Esophagus squamous epithelium (tissue), 5 donors: ENCODE data around the gene TPD52L1. TPM values are rescaled to one million over a fixed set of nuclear protein-coding genes. Genes with fewer than 3 reads are reported as not detected.

ENCODE experiments used
- DNase-seq: peaks from one replicate; lab custom pipeline; 2025; lab: John Stamatoyannopoulos, UW
- H3K27ac ChIP-seq, 4 donors: fragments of 200-600 bp; sonication (generic); one replicate each; pipeline ENCODE4 v1.5.1; 2016 to 2019; ENCODE audit warnings: mild to moderate bottlenecking in 1 of 4
- H3K27me3 ChIP-seq, 4 donors: fragments of 200-600 bp; sonication (generic); 1 replicate in 3 of 4; 2 replicates in 1 of 4; pipeline versions ENCODE4 v1.5.1 to v1.6.0; 2017 to 2021; ENCODE audit warnings: antibody characterized with exemption in 1 of 4
- H3K36me3 ChIP-seq, 3 donors: fragments of 200-600 bp; sonication (generic); one replicate each; pipeline ENCODE4 v1.5.1; 2016 to 2019
- H3K4me1 ChIP-seq, 3 donors: fragments of 200-600 bp; sonication (generic); one replicate each; pipeline ENCODE4 v1.5.1; 2017 to 2019
- H3K4me3 ChIP-seq, 4 donors: fragments of 200-600 bp; sonication (generic); 1 replicate in 3 of 4; 2 replicates in 1 of 4; pipeline ENCODE4 v1.5.1; 2016 to 2019; ENCODE audit warnings: mild to moderate bottlenecking in 2 of 4, moderate library complexity in 1 of 4
- H3K9me3 ChIP-seq, 3 donors: fragments of 200-600 bp; sonication (generic); one replicate each; pipeline ENCODE4 v1.5.1; 2016 to 2019
- CTCF ChIP-seq, 6 experiments: fragments of 450-650 bp in 4 of 6; fragments of 200-600 bp in 2 of 6; sonication (generic) in 2 of 6; IDR thresholded peaks; one replicate each; pipeline ENCODE4 v1.5.1; 2016 to 2019; ENCODE audit warnings: antibody characterized with exemption in 6 of 6, mild to moderate bottlenecking in 4 of 6, moderate library complexity in 4 of 6
- POLR2A ChIP-seq, 4 donors: fragments of 450-650 bp; IDR thresholded peaks; one replicate each; pipeline ENCODE4 v1.6.1; 2017; ENCODE audit warnings: antibody characterized with exemption in 4 of 4, mild to moderate bottlenecking in 4 of 4, moderate library complexity in 3 of 4
- WGBS, 2 donors: methylation state at CpG; one replicate each; pipeline ENCODE4 v1.1.5; 2018; 5-methylcytosine and 5-hydroxymethylcytosine counted together
- intact Hi-C: fragments of 100-400 bp; cut with DNase I; formaldehyde crosslinking; loops from one replicate; pipeline ENCODE4 v1.15.0; 2022
- total RNA-seq, 4 donors: library from RNA; depleted of rRNA; stranded (reverse); fragments of >200 nt; gene quantifications; one replicate each; pipeline ENCODE4 v1.1.0, GENCODE V29; 2016
- donor health status: DM: yes; HTN: yes; CAD: no.

Gene TPD52L1
- total RNA-seq, 4 donors from 2014 or later: 202 to 409 (median 275) TPM

DNA sequence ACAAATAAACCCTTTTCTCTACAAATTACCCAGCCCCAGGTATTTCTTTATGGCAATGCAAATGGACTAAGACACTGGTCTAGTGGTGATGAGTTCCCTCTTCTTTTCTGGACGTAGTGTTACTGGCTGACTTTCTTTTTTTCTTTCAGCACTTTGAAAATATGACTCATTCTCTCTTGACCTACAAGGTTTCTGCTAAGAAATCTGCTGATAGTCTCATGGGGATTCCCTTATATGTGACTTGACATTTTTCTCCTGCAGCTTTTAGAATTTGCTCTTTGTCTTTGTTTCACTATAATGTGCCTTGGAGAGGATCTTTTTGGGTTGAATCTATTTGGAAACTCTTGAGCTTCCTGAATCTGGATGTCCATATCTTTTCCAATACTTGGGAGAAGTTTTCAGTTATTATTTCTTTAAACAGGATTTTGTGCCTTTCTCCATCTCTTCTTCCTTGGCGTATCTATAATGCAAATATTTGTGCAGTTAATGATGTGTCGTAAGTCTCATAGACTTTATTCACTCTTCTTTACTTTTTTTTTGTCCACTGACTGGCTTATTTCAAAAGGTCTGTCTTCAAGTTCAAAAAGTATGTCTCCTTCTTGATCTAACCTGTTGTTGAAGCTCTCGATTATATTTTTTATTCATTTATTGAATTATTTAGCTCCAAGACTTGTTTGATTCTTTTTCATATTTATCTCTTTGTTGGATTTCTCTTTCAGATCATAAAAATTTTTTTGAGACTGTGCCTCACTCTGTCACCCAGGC, 42.2 kb upstream of the TPD52L1 start:
- Histone ChIP-seq H3K36me3 (no peaks in the 10 kb centered on the region), H3K9me3 (peaks cover 0 to 21% (median 15%) of the 10 kb centered on the region in 3 donors), H3K27ac (no peak overlapping the region), H3K27me3 (no peaks in the 10 kb centered on the region), H3K4me3 (no peak overlapping the region), H3K4me1 (no peaks in the 10 kb centered on the region)
- TF ChIP-seq CTCF (IDR thresholded peaks at IDR 0.05): no peak
- no peak for TF ChIP-seq POLR2A (IDR thresholded peaks at IDR 0.05)
- no peak for DNase-seq
- intact Hi-C loops: loop anchor here (5.0 kb wide), 1 partner anchor 244 kb away; no protein-coding TSS in a partner anchor
- WGBS, 2 donors: 85 to 88% methylated on average over 4 of the region's 4 CpGs

DNA sequence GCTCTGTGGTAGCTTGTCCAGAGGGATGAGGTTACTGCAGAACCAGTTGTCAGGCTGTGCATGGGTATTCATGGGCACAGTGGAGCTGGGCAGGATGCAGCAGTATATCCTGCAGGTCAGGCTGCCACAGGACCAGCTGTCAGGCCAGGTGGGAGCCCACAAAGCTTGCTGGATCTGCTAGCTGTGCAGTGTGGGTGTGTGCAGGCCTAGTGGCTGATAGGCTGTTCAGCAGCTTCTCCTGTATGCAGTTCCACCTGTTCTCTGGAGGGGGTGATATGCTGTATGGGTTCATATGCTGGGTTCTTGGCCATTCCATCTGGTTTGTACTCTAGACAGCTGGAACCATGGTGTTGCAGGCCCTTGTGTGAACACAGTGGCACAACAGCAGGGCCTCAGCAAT, 40.6 kb upstream of the TPD52L1 start:
- intact Hi-C loops: loop anchor here (5.0 kb wide), 1 partner anchor 246 kb away; no protein-coding TSS in a partner anchor
- H3K27ac ChIP-seq: no peak overlapping the region
- TF ChIP-seq POLR2A (IDR thresholded peaks at IDR 0.05): no peak
- no peak for TF ChIP-seq CTCF (IDR thresholded peaks at IDR 0.05)
- no peak for DNase-seq
- H3K27me3 ChIP-seq: no peaks in the 10 kb centered on the region
- peaks cover 0 to 21% (median 15%) of the 10 kb centered on the region in 3 donors for H3K9me3 ChIP-seq
- H3K36me3 ChIP-seq: no peaks in the 10 kb centered on the region
- H3K4me3 ChIP-seq: no peak overlapping the region
- no peaks in the 10 kb centered on the region for H3K4me1 ChIP-seq

DNA sequence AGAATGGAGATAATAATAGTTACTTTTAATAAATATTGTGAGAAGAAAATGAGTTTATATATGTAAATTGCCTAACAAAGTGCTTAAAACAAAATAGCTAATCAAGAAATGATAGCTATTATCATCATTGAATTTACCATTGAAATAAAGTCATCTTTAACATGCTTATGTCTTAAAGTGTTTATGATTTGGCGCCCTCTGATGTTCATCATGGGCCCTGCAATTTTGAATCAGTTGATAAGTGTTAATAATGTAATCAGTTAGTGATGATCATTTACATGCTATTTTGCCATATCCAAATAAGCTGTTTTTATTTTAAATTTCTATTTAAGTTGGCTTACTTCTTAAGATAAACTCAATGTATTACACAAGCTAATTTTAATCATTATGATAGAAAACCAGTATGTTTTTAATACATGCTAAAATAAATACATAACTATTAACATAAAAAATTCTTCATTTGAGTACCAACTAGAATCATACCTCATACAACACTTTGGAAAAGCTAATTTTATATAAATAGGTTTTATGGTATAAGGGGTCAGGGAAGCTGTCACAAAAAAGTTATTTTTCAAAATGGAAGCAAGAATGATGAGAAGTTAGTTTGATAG, 39.2 kb upstream of the TPD52L1 start:
- Histone ChIP-seq H3K27ac (no peak overlapping the region), H3K4me3 (no peak overlapping the region), H3K36me3 (no peaks in the 10 kb centered on the region), H3K27me3 (no peaks in the 10 kb centered on the region), H3K4me1 (no peaks in the 10 kb centered on the region), H3K9me3 (peaks cover 0 to 21% (median 15%) of the 10 kb centered on the region in 3 donors)
- no peak for DNase-seq
- TF ChIP-seq POLR2A (IDR thresholded peaks at IDR 0.05) (no peak), CTCF (IDR thresholded peaks at IDR 0.05) (peak; percentile 38 to 84 (median 78))
- 0 to 2% methylated on average over 1 of the region's 1 CpG for WGBS, 2 donors
- intact Hi-C loops: loop anchor here (5.0 kb wide), 1 partner anchor 247 kb away; no protein-coding TSS in a partner anchor

DNA sequence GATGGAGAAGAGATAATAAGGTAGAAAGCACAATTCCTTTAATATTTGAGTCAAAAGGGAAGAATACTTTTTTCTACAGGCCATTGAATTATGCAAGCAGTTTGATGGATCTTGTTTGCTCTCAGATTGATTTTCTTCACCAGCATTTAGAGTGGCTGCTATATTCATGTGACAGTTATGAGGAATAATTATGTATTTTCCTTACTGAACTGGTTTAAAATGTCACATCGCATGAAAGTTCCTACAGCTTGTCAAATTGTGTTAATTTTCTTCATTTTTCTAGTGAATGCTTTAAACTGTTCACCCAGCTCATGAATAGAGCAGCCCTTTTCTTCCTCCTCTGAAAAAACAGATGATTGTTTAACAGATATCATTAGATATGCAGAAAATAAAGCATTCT, 37.4 kb upstream of the TPD52L1 start:
- TF ChIP-seq CTCF (IDR thresholded peaks at IDR 0.05) (no peak), POLR2A (IDR thresholded peaks at IDR 0.05) (no peak)
- H3K4me1 ChIP-seq: no peaks in the 10 kb centered on the region
- no peak overlapping the region for H3K27ac ChIP-seq
- H3K9me3 ChIP-seq: peaks cover 0 to 11% (median 7%) of the 10 kb centered on the region in 3 donors
- intact Hi-C loops: no loop called here
- no peak overlapping the region for H3K4me3 ChIP-seq
- WGBS, 2 donors: 76 to 89% methylated on average over 1 of the region's 1 CpG
- no peak for DNase-seq
- H3K27me3 ChIP-seq: no peaks in the 10 kb centered on the region
- no peaks in the 10 kb centered on the region for H3K36me3 ChIP-seq

- WGBS, 2 donors: 80 to 87% methylated on average over 4 of the region's 4 CpGs
- intact Hi-C loops: no loop called here
Measured at GRCh38 chr6:125116710-125117109, 36.9 kb upstream of the TPD52L1 start.

More at GRCh38 chr6:125116710-125117109, 36.9 kb upstream of the TPD52L1 start:
- Histone ChIP-seq H3K36me3 (no peaks in the 10 kb centered on the region), H3K4me3 (no peak overlapping the region), H3K9me3 (peaks cover 0 to 5% (median 2%) of the 10 kb centered on the region in 3 donors), H3K27me3 (no peaks in the 10 kb centered on the region), H3K27ac (no peak overlapping the region), H3K4me1 (no peaks in the 10 kb centered on the region)
- DNase-seq: no peak
- TF ChIP-seq CTCF (IDR thresholded peaks at IDR 0.05) (no peak), POLR2A (IDR thresholded peaks at IDR 0.05) (no peak)
